Epithelial cell of proximal tubule (primary cell): Measurements from ENCODE around the gene SELENOV. TPM values are rescaled to one million over a fixed set of nuclear protein-coding genes. Genes with fewer than 3 reads are reported as not detected.
A peak's percentile ranks its signal among the peaks of the same experiment; 100 is the strongest.

Experiments used
- DNase-seq: peaks from one replicate; pipeline ENCODE4 v3.0.0-alpha.2; 2011; ENCODE audit warnings: low read depth
- H3K4me3 ChIP-seq: 2 replicates; pipeline ENCODE4 v1.5.1; 2011; ENCODE audit warnings: low read depth, mild to moderate bottlenecking, low read length
- CTCF ChIP-seq: conservative IDR thresholded peaks from 2 replicates; pipeline ENCODE4 v1.5.1; 2012; ENCODE audit warnings: low read depth, mild to moderate bottlenecking, low read length
- total RNA-seq: library from RNA; depleted of rRNA; stranded (reverse); fragments of >200 nt; gene quantifications from 2 replicates; pipeline ENCODE4 v1.2.3, GENCODE V29; 2015

Gene SELENOV
- total RNA-seq, 1 donor from 2014 or later: 0.17 TPM

- DNase-seq: no peak
- no peak overlapping the region for H3K4me3 ChIP-seq
- TF ChIP-seq CTCF: no peak
Observed at GRCh38 chr19:39518975-39519374, 4.0 kb downstream of the SELENOV start.

- no peak for TF ChIP-seq CTCF
- H3K4me3 ChIP-seq: no peak overlapping the region
- no peak for DNase-seq
Observed at GRCh38 chr19:39520541-39521484, 5.9 kb downstream of the SELENOV start.

DNA sequence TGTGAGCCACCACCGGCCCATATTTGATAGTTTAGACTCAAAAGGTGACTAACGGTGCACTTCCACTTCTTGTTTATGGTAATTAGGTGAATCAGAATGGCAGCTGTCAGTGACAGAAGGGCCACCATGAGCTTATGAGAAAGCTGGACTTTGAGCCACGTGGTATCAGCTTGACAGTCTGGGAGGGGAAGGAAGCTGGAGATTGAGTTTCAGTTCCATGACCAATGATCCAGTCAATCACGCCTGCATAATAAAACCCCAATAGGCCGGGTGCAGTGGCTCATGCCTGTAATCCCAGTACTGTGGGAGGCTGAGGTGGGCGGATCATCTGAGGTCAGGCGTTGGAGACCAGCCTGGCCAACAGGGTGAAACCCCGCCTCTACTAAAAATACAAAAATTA lies 9.6 kb downstream of the SELENOV start:
- no peak overlapping the region for H3K4me3 ChIP-seq
- no peak for TF ChIP-seq CTCF
- no peak for DNase-seq

- no peak overlapping the region for H3K4me3 ChIP-seq
- DNase-seq: no peak
- no peak for TF ChIP-seq CTCF
Observed at GRCh38 chr19:39525205-39525604, 10.3 kb downstream of the SELENOV start.

DNA sequence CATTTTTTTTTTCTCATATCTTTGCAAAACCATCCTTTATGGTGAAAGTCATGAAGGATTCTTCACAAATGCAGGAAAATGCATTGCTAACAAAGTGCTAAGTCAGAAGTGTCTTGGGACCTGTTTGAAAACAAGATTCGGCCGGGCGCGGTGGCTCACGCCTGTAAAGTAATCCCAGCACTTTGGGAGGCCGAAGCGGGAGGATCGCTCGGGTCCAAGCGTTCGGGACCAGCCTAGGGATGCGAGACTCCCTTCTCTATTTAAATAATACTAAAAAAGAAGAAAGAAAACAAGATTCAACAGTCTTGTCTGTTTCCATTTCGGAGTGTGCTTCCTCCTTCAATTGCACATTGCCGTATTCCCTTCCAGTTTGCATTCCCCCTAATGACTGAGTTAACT lies 16.9 kb downstream of the SELENOV start:
- no peak for DNase-seq
- H3K4me3 ChIP-seq: peak overlapping the region; percentile 97
- no peak for TF ChIP-seq CTCF

DNA sequence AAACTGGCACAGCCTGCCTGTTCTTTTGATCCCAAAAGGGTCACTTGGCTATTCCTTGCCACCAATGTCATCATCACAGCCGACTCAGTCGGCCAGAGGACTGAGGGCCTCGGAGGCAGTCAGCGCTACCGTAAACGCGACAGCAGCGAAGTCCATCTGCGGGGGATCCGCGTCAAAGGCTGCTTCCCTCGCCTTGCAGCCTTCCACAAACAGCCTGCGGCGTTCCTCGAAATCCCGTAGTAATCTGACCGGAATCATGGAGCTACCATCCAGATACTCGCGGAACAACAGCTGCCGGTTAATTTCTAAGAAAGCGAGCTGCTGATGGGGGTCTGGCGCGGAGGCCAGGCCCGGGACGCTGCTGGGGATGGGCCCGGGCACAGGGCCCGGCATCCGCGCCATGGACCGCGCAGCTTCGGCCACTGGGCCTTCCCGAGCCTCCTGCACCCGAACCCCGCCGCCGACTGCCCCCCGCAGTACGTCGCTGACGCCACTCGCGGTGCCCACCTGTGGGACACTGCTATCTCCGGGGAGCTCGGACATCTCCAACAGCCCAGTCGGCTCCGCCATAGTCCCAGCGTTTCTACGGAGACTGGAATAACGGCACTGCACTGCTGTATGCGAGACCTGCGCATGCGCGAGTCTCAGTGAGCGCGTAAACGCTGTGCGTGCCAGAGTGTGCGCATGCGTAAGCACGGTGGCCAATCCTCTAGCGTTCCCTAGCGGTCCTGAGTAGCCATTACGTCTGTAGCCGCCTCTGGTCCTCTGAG lies 17.5 kb downstream of the SELENOV start, which contains the start of gene EID2B:
EID2B (minus strand) TSS at position 620 of the 770 bp plus-strand sequence; CDS start at position 570, 50 bp downstream.
- peak within 1 kb of the TSS; percentile 97 for H3K4me3 ChIP-seq
- TF ChIP-seq CTCF: peak; percentile 96
- DNase-seq: peak; percentile 42
